SK-N-SH treated with all-trans-retinoic acid at 6 μM for 48 hours (cell line): ENCODE measurements around the gene UST.

Experiments used
- CREB5 ChIP-seq: fragments of 250-450 bp; sonication (Bioruptor Pico); IDR thresholded peaks from 2 replicates; pipeline ENCODE4 v1.5.1; 2020; ENCODE audit warnings: low read depth, mild to moderate bottlenecking, moderate library complexity
- GLIS3 ChIP-seq: fragments of 250-450 bp; sonication (Bioruptor Pico); IDR thresholded peaks from 2 replicates; pipeline ENCODE4 v1.5.0; 2020; ENCODE audit warnings: mild to moderate bottlenecking, moderate library complexity
- RARB ChIP-seq: fragments of 250-450 bp; sonication (Bioruptor Pico); IDR thresholded peaks from 2 replicates; pipeline ENCODE4 v1.8.0; 2021; ENCODE audit warnings: mild to moderate bottlenecking, moderate library complexity
- SNAI2 ChIP-seq: fragments of 250-450 bp; sonication (Bioruptor Pico); IDR thresholded peaks from 2 replicates; pipeline ENCODE4 v1.5.0; 2020; ENCODE audit warnings: mild to moderate bottlenecking, moderate library complexity
- TCF4 ChIP-seq: fragments of 250-450 bp; sonication (Bioruptor Pico); IDR thresholded peaks from 2 replicates; pipeline ENCODE4 v1.8.0; 2021; ENCODE audit warnings: mild to moderate bottlenecking, moderate library complexity, borderline replicate concordance
- ZFP3 ChIP-seq: fragments of 250-450 bp; sonication (Bioruptor Pico); IDR thresholded peaks from 2 replicates; pipeline ENCODE4 v1.5.0; 2020; ENCODE audit warnings: mild to moderate bottlenecking, moderate library complexity
- ZFP30 ChIP-seq: fragments of 450-650 bp; formaldehyde crosslinking; IDR thresholded peaks from 2 replicates; pipeline ENCODE4 v1.5.0; 2022; ENCODE audit warnings: mild to moderate bottlenecking, moderate library complexity
- ZNF8 ChIP-seq: fragments of 450-650 bp; formaldehyde crosslinking; IDR thresholded peaks from 2 replicates; pipeline ENCODE4 v1.5.0; 2020; ENCODE audit warnings: mild to moderate bottlenecking, moderate library complexity
- TF ChIP-seq, protein P1 (sequence below): fragments of 250-450 bp; sonication (Bioruptor Pico); IDR thresholded peaks from 2 replicates; pipeline ENCODE4 v1.8.0; 2020; ENCODE audit warnings: mild to moderate bottlenecking, moderate library complexity, borderline replicate concordance

GRCh38 chr6:149007846-149008245 is 261.0 kb downstream of the UST start:
- TF ChIP-seq SNAI2 (CRISPR knock-in tag): no peak
- TF ChIP-seq ZFP3: no peak
- no peak for TF ChIP-seq ZFP30 (CRISPR knock-in tag)
- TF ChIP-seq GLIS3: no peak
- TF ChIP-seq, protein P1, sequence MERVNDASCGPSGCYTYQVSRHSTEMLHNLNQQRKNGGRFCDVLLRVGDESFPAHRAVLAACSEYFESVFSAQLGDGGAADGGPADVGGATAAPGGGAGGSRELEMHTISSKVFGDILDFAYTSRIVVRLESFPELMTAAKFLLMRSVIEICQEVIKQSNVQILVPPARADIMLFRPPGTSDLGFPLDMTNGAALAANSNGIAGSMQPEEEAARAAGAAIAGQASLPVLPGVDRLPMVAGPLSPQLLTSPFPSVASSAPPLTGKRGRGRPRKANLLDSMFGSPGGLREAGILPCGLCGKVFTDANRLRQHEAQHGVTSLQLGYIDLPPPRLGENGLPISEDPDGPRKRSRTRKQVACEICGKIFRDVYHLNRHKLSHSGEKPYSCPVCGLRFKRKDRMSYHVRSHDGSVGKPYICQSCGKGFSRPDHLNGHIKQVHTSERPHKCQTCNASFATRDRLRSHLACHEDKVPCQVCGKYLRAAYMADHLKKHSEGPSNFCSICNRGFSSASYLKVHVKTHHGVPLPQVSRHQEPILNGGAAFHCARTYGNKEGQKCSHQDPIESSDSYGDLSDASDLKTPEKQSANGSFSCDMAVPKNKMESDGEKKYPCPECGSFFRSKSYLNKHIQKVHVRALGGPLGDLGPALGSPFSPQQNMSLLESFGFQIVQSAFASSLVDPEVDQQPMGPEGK: no peak
- TF ChIP-seq CREB5: no peak
- TF ChIP-seq RARB: no peak
- no peak for TF ChIP-seq TCF4 (CRISPR knock-in tag)
- no peak for TF ChIP-seq ZNF8 (CRISPR knock-in tag)
